Activated naive CD8-positive, alpha-beta T cell treated with anti-CD3 and anti-CD28 coated beads for 36 hours (primary cell): ENCODE results near the gene S100A14. TPM values are rescaled to one million over a fixed set of nuclear protein-coding genes. Genes with fewer than 3 reads are reported as not detected.

ENCODE experiments used
- DNase-seq: peaks from one replicate; pipeline ENCODE4 v3.0.0; 2021
- H3K27ac Mint-ChIP-seq: one replicate; pipeline ENCODE4 v1.8.0; 2022; ENCODE audit warnings: mild to moderate bottlenecking, moderate library complexity, mixed read lengths
- H3K27me3 Mint-ChIP-seq: one replicate; pipeline ENCODE4 v1.8.0; 2022; ENCODE audit warnings: mild to moderate bottlenecking, mixed read lengths
- H3K36me3 Mint-ChIP-seq: one replicate; pipeline ENCODE4 v1.8.0; 2021; ENCODE audit warnings: mild to moderate bottlenecking, mixed read lengths
- H3K4me1 Mint-ChIP-seq: one replicate; pipeline ENCODE4 v1.8.0; 2021; ENCODE audit warnings: mixed read lengths
- H3K4me3 Mint-ChIP-seq: one replicate; pipeline ENCODE4 v1.8.0; 2022; ENCODE audit warnings: mild to moderate bottlenecking, moderate library complexity, mixed read lengths
- H3K9me3 Mint-ChIP-seq: one replicate; pipeline ENCODE4 v1.8.0; 2022; ENCODE audit warnings: mixed read lengths
- total RNA-seq, 2 experiments: library from RNA; stranded (reverse); gene quantifications; one replicate each; pipeline ENCODE4 v1.2.3, GENCODE V29; 2021

Gene S100A14
- total RNA-seq, 2 experiments from 2014 or later = not detected

DNA sequence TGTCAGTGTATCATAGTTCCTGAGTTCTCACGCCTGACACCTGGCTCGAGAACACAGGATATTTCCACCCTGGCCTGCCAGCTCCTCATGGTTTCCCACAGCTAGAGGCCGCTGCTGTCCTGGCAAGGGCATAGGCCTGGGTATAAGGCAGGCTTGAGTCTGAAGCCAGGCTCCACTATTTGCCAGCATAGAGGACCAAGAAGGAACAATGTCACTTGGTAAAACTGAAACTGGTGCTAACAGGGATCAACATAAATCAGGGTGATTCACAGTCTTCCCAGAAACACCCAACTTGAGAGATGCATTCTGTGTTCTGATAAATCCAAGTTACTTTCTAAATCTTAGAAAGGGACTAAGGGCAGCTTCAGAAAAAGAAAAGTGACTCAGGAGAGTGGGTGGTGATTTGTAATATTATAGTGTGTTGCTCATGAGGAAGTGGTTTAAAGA, 43.5 kb downstream of the S100A14 start:
- Mint-ChIP-seq H3K4me1 (peaks cover 36% of the 10 kb centered on the region), H3K36me3 (no peaks in the 10 kb centered on the region), H3K27ac (peak overlapping the region; percentile 76), H3K9me3 (no peaks in the 10 kb centered on the region), H3K27me3 (peaks cover 21% of the 10 kb centered on the region), H3K4me3 (no peak overlapping the region)
- DNase-seq = peak; percentile 63

DNA sequence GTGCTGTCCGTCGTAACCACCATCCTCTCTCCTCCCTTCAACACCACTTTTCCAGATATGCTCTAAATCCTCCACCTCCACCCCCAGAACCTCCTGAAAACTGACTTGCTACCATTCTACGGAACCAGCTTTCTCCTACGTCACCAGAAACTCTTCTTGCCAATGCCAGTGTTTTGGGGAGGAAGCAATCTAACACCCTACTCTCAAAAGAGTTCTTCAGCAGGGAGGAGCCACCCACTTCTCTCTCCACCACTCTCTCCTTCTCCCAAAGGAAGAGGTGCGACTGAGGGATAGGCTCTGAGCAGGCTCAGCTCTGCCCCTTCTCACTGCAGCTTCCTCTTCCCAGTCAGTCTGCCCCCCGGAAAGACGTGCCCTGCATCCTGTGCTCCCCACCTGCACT, 44.4 kb downstream of the S100A14 start:
- no peaks in the 10 kb centered on the region for H3K36me3 Mint-ChIP-seq
- H3K9me3 Mint-ChIP-seq = no peaks in the 10 kb centered on the region
- DNase-seq = no peak
- H3K4me1 Mint-ChIP-seq = peaks cover 42% of the 10 kb centered on the region
- H3K4me3 Mint-ChIP-seq = no peak overlapping the region
- H3K27ac Mint-ChIP-seq = no peak overlapping the region
- H3K27me3 Mint-ChIP-seq = peaks cover 12% of the 10 kb centered on the region

DNA sequence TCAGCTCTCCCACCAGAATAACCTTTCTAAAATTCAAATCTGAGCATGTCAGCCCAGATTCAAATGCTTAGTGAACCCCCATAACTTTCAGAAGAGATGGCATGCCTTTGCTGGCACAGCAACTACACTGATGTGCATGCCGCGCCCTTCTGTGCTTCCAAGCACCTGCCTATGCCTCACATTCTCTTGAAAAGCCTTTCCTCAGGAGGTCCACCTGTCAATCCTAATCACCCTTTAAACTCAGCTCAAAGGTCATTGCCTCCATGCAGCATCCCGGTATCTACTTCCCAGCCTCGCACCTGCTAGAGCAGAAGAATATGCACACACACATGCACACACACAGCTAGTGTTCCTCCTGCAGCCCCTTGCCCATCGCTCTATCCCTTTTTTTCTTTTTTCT, 45.3 kb downstream of the S100A14 start:
- H3K4me3 Mint-ChIP-seq = no peak overlapping the region
- no peak for DNase-seq
- H3K27me3 Mint-ChIP-seq = peaks cover 4% of the 10 kb centered on the region
- no peaks in the 10 kb centered on the region for H3K9me3 Mint-ChIP-seq
- no peak overlapping the region for H3K27ac Mint-ChIP-seq
- no peaks in the 10 kb centered on the region for H3K36me3 Mint-ChIP-seq
- H3K4me1 Mint-ChIP-seq = peaks cover 48% of the 10 kb centered on the region

GRCh38 chr1:153569465-153569864, 46.7 kb downstream of the S100A14 start:
- peaks cover 4% of the 10 kb centered on the region for H3K27me3 Mint-ChIP-seq
- H3K36me3 Mint-ChIP-seq = no peaks in the 10 kb centered on the region
- H3K4me1 Mint-ChIP-seq = peaks cover 53% of the 10 kb centered on the region
- no peaks in the 10 kb centered on the region for H3K9me3 Mint-ChIP-seq
- H3K4me3 Mint-ChIP-seq = no peak overlapping the region
- DNase-seq = no peak
- H3K27ac Mint-ChIP-seq = no peak overlapping the region

DNA sequence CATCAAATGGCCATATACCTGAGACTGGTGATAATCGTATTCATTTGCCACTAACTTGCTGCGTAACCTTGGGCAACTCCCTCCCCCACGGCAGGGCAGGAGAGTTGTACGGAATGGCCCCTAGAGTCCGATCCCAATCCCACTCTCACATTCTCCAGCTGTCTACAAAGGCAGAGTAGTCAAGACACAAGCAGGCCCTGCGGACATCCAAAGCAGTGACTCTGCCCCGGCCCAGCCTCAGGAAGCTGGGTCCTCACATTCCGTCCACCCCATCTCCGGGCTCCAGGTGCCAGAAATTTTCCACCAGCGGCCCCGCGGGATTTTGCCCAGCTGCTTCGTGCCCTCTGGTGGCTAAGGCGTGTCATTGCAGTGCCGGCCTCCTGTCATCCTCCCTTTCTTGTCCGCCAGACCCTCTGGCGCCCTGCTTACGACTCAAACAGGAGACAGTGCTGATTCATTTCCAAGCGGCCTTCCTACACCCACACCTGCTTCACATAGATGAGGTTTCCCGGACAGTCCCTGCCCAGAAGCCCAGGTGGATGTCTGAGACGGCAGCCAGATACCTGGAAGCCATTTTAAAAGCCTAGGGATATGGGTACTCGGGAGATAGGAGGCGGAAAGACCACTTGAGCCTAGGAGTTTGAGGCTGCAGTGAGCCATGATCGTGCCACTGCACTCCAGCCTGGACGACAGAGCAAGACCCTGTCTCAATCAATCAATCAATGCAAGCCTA, 47.6 kb downstream of the S100A14 start:
- Mint-ChIP-seq H3K27me3 (peaks cover 4% of the 10 kb centered on the region), H3K9me3 (no peaks in the 10 kb centered on the region), H3K4me1 (peaks cover 49% of the 10 kb centered on the region), H3K36me3 (no peaks in the 10 kb centered on the region), H3K4me3 (peak overlapping the region; percentile 33), H3K27ac (peak overlapping the region; percentile 62)
- DNase-seq = peak; percentile 80

GRCh38 chr1:153567621-153568366, 48.3 kb downstream of the S100A14 start:
- peak; percentile 50 for DNase-seq
- Mint-ChIP-seq H3K27me3 (peaks cover 4% of the 10 kb centered on the region), H3K9me3 (no peaks in the 10 kb centered on the region), H3K27ac (peak overlapping the region; percentile 16), H3K4me1 (peaks cover 44% of the 10 kb centered on the region), H3K4me3 (no peak overlapping the region), H3K36me3 (no peaks in the 10 kb centered on the region)

DNA sequence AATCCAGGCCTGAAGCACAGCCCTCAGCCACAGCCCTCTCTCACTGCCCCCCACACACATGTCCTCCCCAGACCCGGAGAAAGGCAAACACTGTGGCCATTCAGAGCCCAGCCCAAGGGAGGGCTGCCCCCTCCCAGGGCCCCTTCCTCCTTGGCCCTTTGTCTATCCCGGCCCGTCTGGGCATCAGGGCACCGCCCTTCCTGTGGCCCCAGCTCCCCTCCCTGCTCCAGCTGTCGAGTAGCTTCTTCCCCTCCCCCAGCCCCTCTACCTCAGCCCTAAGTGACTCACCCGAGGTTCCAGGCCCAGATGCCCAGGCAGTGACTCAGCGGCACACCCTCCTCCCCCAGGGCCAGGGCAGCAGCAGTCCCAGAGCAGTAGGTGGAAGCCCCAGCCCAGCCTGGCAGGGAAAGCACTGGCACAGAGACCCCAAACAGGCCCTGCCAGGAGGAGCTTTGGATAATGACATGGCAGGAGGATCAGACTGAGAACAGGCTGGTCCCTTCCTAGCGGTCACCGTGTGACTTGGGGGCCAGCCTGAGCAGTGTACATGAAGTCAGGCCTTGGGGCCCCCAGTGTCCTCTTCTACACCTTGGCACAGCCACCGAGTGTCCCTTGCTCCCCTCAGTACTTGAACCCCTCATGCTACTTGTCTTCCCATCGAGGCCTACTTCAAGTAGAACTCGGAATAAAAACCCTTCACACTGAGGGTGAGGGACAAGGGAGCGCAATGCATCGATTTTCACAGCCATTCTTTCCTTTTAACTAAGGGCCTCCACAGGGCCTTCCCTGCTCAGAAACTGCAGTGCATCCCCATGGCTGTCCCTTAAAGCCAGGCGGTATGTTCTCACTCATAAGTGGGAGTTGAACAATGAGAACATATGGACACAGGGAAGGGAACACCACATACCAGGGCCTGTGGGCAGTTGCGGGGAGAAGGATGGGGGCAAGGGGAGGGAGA, 49.4 kb downstream of the S100A14 start:
- Mint-ChIP-seq H3K4me3 (peak overlapping the region; percentile 24), H3K27ac (peak overlapping the region; percentile 82), H3K9me3 (no peaks in the 10 kb centered on the region), H3K36me3 (no peaks in the 10 kb centered on the region), H3K4me1 (peaks cover 35% of the 10 kb centered on the region), H3K27me3 (peaks cover 4% of the 10 kb centered on the region)
- DNase-seq = peak; percentile 89

DNA sequence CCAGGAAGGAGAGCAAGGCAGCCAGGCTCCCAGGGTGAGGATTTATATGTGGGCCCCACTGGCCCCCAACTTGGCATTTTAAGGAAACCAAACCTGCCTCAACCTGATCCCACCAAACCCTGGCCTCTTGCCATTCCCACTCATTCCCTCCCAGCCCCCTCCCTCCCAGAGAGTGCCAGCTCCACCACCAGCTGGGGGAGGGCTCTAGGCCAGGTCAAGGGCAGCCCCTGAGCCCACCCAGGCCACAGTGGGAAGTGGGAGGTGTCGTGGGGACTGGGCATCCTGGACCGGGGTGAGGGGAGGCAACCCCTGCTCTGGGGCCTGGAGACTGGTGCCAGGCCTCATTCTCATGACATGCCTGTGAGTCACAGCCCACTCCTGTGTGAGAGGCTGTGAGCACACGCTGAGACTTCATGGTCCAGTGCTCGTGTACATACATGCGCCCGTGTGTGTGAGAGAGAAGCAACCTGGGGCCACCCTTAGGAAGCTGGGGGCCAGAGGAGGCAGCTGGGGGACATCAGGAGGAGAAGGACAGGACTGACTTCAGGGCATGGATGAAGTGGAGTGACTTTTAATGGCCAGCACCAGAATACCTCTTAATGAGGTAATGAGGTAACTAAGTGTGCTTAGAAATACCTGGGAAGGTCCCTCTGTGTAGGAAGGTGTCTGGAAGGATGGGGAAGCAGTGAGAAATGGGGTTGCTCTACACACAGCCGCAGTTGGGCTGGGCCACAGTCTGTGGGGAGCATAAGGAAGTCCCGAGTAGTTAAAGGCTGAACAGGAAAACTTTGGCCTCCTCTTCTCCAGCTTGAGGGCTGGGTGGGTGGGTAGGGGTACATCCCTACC, 50.4 kb downstream of the S100A14 start, which contains the start of gene S100A2:
TSS of gene S100A2 (minus strand) at position 316 of the 846 bp plus-strand sequence. CDS start 1,967 bp downstream, outside the sequence.
- Mint-ChIP-seq H3K27ac (peak within 1 kb of the TSS; percentile 91), H3K4me3 (peak within 1 kb of the TSS; percentile 68), H3K36me3 (no peaks in the 10 kb centered on the region), H3K4me1 (peaks cover 33% of the 10 kb centered on the region), H3K27me3 (peaks cover 4% of the 10 kb centered on the region), H3K9me3 (no peaks in the 10 kb centered on the region)
- DNase-seq = peak; percentile 49

Other genes with a start within 250 kb of the S100A14 start
- gene S100A12, start 240.7 kb downstream of the S100A14 start, total RNA-seq = not detected
- not detected for gene S100A8, start 225.3 kb downstream of the S100A14 start, total RNA-seq
- not detected for gene S100A7A, start 199.8 kb downstream of the S100A14 start, total RNA-seq
- gene S100A7, start 155.7 kb downstream of the S100A14 start, total RNA-seq = not detected
- 100 to 1,000 TPM; 144 to 155 TPM for gene S100A6, start 80.3 kb downstream of the S100A14 start, total RNA-seq
- gene S100A5, start 75.4 kb downstream of the S100A14 start, total RNA-seq = 1 to 10 TPM; 1.2 to 1.6 TPM
- 10 to 100 TPM; 44.7 to 44.9 TPM for gene S100A4, start 70.5 kb downstream of the S100A14 start, total RNA-seq
- not detected for gene S100A3, start 67.1 kb downstream of the S100A14 start, total RNA-seq
- under 1 TPM in 1 of 2 experiments, not detected in 1; 0.60 TPM for gene S100A2, start 50.5 kb downstream of the S100A14 start, total RNA-seq
- gene S100A16, start 3.2 kb downstream of the S100A14 start, total RNA-seq = not detected
- gene S100A13, start 11.2 kb upstream of the S100A14 start, total RNA-seq = 1 to 10 TPM; 5.7 to 5.9 TPM
- gene S100A1, start 12.1 kb upstream of the S100A14 start, total RNA-seq = not detected
- gene CHTOP, start 17.7 kb upstream of the S100A14 start, total RNA-seq = 10 to 100 TPM; 94.3 to 98.1 TPM
- 10 to 100 TPM; 32.9 to 34.7 TPM for gene SNAPIN, start 42.4 kb upstream of the S100A14 start, total RNA-seq
- 100 to 1,000 TPM; 419 to 431 TPM for gene ILF2, start 54.7 kb upstream of the S100A14 start, total RNA-seq
- gene NPR1, start 62.4 kb upstream of the S100A14 start, total RNA-seq = under 1 TPM in 1 of 2 experiments, not detected in 1; 0.06 TPM
- 10 to 100 TPM; 47.9 to 48.0 TPM for gene INTS3, start 111.7 kb upstream of the S100A14 start, total RNA-seq
- gene SLC27A3, start 159.1 kb upstream of the S100A14 start, total RNA-seq = 1 to 10 TPM; 6.4 to 6.9 TPM